ENCODE measurements around the gene ASAH2. TPM values are rescaled to one million over a fixed set of nuclear protein-coding genes. Genes with fewer than 3 reads are reported as not detected.
"Not testable (repeated sequence)": the region's sequence is repeated elsewhere in the genome, so short reads cannot be mapped to it uniquely, and the experiment has no call there.

The ASAH2 gene
- total RNA-seq, 1 experiment from 2014 or later, result 6.4 TPM

DNA sequence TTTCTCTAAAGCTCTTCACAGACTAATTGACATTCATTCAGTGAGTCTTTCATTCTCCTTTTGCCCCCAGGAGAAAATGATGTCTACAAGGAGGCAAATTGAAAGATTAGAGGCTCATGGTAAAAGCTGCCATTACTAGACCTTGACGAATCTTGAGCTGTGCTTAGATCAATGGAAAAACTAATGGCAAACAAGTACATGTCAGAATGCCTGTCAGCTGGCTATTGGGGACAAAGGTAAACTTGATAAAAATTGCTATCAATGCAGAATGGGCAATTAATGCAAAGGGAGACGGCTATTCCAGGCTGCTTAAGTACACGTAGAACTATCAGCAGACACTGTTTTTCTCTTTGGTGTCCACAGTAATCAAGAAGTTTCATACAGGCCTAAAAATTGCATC is 3.3 kb downstream of the ASAH2 start:
- CTCF ChIA-PET, result no interaction called here
- intact Hi-C loops (cut with micrococcal nuclease; ENCODE audit: unreplicated experiment), result no loop called here

DNA sequence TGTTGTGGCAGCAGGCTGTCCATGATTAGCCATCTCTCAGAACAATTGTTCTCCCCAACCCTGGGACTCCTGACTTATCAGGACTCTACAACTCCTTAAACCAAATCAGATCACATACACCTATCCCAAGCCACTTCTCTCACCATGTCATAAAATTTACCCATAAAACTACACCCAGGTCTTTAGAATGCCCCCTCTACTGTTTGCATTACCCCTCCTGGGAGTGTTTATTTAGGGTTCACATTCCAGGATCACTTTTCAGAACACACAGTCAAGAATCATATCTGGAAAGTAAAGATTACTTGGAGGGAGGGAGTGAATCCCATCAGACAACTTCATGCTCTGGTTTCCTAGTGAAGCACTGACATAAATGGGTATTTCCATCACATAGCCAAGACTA is 7.1 kb downstream of the ASAH2 start:
- ChIA-PET POLR2A (ENCODE audit: low non-redundant PET) (no interaction called here), CTCF (no interaction called here)
- Histone ChIP-seq H3K9me3 (ENCODE audit: low read depth, low read length, poor library complexity, severe bottlenecking) (no peaks in the 10 kb centered on the region), H3K4me3 (ENCODE audit: low read depth, low read length, poor library complexity, severe bottlenecking) (no peak overlapping the region), H3K36me3 (ENCODE audit: insufficient read depth, low read length, poor library complexity, severe bottlenecking) (no peaks in the 10 kb centered on the region), H3K27me3 (replicated peaks; ENCODE audit: insufficient read depth, low read depth, low read length, poor library complexity) (peaks cover 25% of the 10 kb centered on the region), H3K4me1 (ENCODE audit: insufficient read depth, low read length, poor library complexity, severe bottlenecking) (no peaks in the 10 kb centered on the region), H3K27ac (ENCODE audit: low read depth, low read length, poor library complexity, severe bottlenecking) (no peak overlapping the region)
- TF ChIP-seq EZH2 (IDR thresholded peaks at IDR 0.05; ENCODE audit: borderline replicate concordance, low read depth, low read length, poor library complexity, severe bottlenecking), result no peak
- TF ChIP-seq, protein P1, sequence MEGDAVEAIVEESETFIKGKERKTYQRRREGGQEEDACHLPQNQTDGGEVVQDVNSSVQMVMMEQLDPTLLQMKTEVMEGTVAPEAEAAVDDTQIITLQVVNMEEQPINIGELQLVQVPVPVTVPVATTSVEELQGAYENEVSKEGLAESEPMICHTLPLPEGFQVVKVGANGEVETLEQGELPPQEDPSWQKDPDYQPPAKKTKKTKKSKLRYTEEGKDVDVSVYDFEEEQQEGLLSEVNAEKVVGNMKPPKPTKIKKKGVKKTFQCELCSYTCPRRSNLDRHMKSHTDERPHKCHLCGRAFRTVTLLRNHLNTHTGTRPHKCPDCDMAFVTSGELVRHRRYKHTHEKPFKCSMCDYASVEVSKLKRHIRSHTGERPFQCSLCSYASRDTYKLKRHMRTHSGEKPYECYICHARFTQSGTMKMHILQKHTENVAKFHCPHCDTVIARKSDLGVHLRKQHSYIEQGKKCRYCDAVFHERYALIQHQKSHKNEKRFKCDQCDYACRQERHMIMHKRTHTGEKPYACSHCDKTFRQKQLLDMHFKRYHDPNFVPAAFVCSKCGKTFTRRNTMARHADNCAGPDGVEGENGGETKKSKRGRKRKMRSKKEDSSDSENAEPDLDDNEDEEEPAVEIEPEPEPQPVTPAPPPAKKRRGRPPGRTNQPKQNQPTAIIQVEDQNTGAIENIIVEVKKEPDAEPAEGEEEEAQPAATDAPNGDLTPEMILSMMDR (conservative IDR thresholded peaks at IDR 0.05; ENCODE audit: low read depth, low read length), result no peak
- BruUV-seq (replicated peaks), result no TSS peak
- intact Hi-C loops (cut with micrococcal nuclease; ENCODE audit: unreplicated experiment), result no loop called here
- DNase-seq (ENCODE audit: low spot score), result no peak

More for the DNA sequence above, 3.3 kb downstream of the ASAH2 start:
- Histone ChIP-seq H3K27me3 (replicated peaks; ENCODE audit: insufficient read depth, low read depth, low read length, poor library complexity) (peaks cover 55% of the 10 kb centered on the region), H3K4me3 (ENCODE audit: low read depth, low read length, poor library complexity, severe bottlenecking) (no peak overlapping the region), H3K27ac (ENCODE audit: low read depth, low read length, poor library complexity, severe bottlenecking) (no peak overlapping the region), H3K4me1 (ENCODE audit: insufficient read depth, low read length, poor library complexity, severe bottlenecking) (no peaks in the 10 kb centered on the region), H3K9me3 (ENCODE audit: low read depth, low read length, poor library complexity, severe bottlenecking) (no peaks in the 10 kb centered on the region), H3K36me3 (ENCODE audit: insufficient read depth, low read length, poor library complexity, severe bottlenecking) (no peaks in the 10 kb centered on the region)
- POLR2A ChIA-PET (ENCODE audit: low non-redundant PET), result no interaction called here
- TF ChIP-seq, protein P1 (conservative IDR thresholded peaks at IDR 0.05; ENCODE audit: low read depth, low read length), result no peak
- TF ChIP-seq EZH2 (IDR thresholded peaks at IDR 0.05; ENCODE audit: borderline replicate concordance, low read depth, low read length, poor library complexity, severe bottlenecking), result no peak
- no peak for DNase-seq (ENCODE audit: low spot score)
- BruUV-seq (replicated peaks), result no TSS peak

DNA sequence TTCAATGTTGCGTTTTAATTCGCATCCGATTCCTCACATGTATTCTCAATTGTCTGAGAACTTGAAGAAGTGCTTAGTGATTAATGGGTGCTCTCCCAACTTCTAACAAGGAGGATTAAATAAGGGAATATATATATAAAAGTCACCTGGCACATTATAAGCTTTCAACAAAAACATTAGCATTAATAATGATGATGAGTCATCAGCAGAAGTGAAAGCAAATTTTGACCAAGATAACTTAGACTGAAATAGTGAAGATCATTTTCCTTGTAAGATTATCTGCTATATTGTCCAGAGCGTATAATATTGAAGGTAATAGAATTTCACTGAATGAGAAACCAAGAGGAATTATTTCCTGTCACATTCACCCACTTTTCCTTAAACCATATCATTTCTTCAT is 8.5 kb downstream of the ASAH2 start:
- Histone ChIP-seq H3K27me3 (replicated peaks; ENCODE audit: insufficient read depth, low read depth, low read length, poor library complexity) (peaks cover 31% of the 10 kb centered on the region), H3K4me3 (ENCODE audit: low read depth, low read length, poor library complexity, severe bottlenecking) (no peak overlapping the region), H3K36me3 (ENCODE audit: insufficient read depth, low read length, poor library complexity, severe bottlenecking) (no peaks in the 10 kb centered on the region), H3K27ac (ENCODE audit: low read depth, low read length, poor library complexity, severe bottlenecking) (no peak overlapping the region), H3K9me3 (ENCODE audit: low read depth, low read length, poor library complexity, severe bottlenecking) (no peaks in the 10 kb centered on the region), H3K4me1 (ENCODE audit: insufficient read depth, low read length, poor library complexity, severe bottlenecking) (no peaks in the 10 kb centered on the region)
- ChIA-PET POLR2A (ENCODE audit: low non-redundant PET) (no interaction called here), CTCF (no interaction called here)
- no TSS peak for BruUV-seq (replicated peaks)
- no peak for DNase-seq (ENCODE audit: low spot score)
- no peak for TF ChIP-seq EZH2 (IDR thresholded peaks at IDR 0.05; ENCODE audit: borderline replicate concordance, low read depth, low read length, poor library complexity, severe bottlenecking)
- TF ChIP-seq, protein P1 (conservative IDR thresholded peaks at IDR 0.05; ENCODE audit: low read depth, low read length), result no peak
- intact Hi-C loops (cut with micrococcal nuclease; ENCODE audit: unreplicated experiment), result no loop called here

DNA sequence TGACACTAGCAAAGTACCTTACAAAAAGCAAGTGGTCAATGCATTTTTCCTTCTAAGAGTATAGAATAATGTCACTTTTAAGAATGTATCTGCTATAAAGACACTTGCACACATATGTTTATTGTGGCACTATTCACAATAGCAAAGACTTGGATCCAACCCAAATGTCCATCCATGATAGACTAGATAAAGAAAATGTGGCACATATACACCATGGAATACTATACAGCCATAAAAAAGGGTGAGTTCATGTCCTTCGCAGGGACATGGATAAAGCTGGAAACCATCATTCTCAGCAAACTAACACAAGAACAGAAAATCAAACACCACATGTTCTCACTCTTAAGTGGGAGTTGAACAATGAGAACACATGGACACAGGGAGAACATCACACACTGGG is 9.8 kb downstream of the ASAH2 start:
- H3K36me3 ChIP-seq (ENCODE audit: insufficient read depth, low read length, poor library complexity, severe bottlenecking), result not testable (repeated sequence)

More for the DNA sequence above, 9.8 kb downstream of the ASAH2 start:
- DNase-seq (ENCODE audit: low spot score); POLR2A ChIA-PET (ENCODE audit: low non-redundant PET); H3K4me1 ChIP-seq (ENCODE audit: insufficient read depth, low read length, poor library complexity, severe bottlenecking); H3K27ac ChIP-seq (ENCODE audit: low read depth, low read length, poor library complexity, severe bottlenecking); CTCF ChIA-PET; H3K9me3 ChIP-seq (ENCODE audit: low read depth, low read length, poor library complexity, severe bottlenecking); BruUV-seq (replicated peaks); intact Hi-C loops (cut with micrococcal nuclease; ENCODE audit: unreplicated experiment); H3K4me3 ChIP-seq (ENCODE audit: low read depth, low read length, poor library complexity, severe bottlenecking): not testable (repeated sequence)
- H3K27me3 ChIP-seq (replicated peaks; ENCODE audit: insufficient read depth, low read depth, low read length, poor library complexity), result peaks cover 44% of the 10 kb centered on the region

Data from A673 (cell line).